ENCODE data around the gene ANKMY1. TPM values are rescaled to one million over a fixed set of nuclear protein-coding genes. Genes with fewer than 3 reads are reported as not detected.

ANKMY1 gene
- total RNA-seq, 4 donors from 2014 or later: 13.3 to 40.8 (median 22.0) TPM

- H3K4me3 ChIP-seq: no peak overlapping the region
- H3K9me3 ChIP-seq: no peaks in the 10 kb centered on the region
- intact Hi-C loops (cut with DNase I; ENCODE audit: low total_unique reads): no loop called here
- peaks cover under 1 to 10% of the 10 kb centered on the region in 2 donors for H3K4me1 ChIP-seq
- no peaks in the 10 kb centered on the region for H3K27me3 ChIP-seq
- DNase-seq: no peak
- peak overlapping the region in 1 of 2 donors; percentile 72 for H3K27ac ChIP-seq
- no peaks in the 10 kb centered on the region for H3K36me3 ChIP-seq
- no peak for TF ChIP-seq POLR2A (IDR thresholded peaks at IDR 0.05)
- TF ChIP-seq, protein P1, sequence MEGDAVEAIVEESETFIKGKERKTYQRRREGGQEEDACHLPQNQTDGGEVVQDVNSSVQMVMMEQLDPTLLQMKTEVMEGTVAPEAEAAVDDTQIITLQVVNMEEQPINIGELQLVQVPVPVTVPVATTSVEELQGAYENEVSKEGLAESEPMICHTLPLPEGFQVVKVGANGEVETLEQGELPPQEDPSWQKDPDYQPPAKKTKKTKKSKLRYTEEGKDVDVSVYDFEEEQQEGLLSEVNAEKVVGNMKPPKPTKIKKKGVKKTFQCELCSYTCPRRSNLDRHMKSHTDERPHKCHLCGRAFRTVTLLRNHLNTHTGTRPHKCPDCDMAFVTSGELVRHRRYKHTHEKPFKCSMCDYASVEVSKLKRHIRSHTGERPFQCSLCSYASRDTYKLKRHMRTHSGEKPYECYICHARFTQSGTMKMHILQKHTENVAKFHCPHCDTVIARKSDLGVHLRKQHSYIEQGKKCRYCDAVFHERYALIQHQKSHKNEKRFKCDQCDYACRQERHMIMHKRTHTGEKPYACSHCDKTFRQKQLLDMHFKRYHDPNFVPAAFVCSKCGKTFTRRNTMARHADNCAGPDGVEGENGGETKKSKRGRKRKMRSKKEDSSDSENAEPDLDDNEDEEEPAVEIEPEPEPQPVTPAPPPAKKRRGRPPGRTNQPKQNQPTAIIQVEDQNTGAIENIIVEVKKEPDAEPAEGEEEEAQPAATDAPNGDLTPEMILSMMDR (IDR thresholded peaks at IDR 0.05): no peak
Measured at GRCh38 chr2:240579071-240579762, 21.4 kb upstream of the ANKMY1 start.

- peaks cover 0 to 5% of the 10 kb centered on the region in 2 donors for H3K4me1 ChIP-seq
- no peak for DNase-seq
- TF ChIP-seq, protein P1 (IDR thresholded peaks at IDR 0.05): no peak
- no peak for TF ChIP-seq POLR2A (IDR thresholded peaks at IDR 0.05)
- H3K27ac ChIP-seq: no peak overlapping the region
- H3K9me3 ChIP-seq: no peaks in the 10 kb centered on the region
- H3K4me3 ChIP-seq: no peak overlapping the region
- intact Hi-C loops (cut with DNase I; ENCODE audit: low total_unique reads): no loop called here
- H3K36me3 ChIP-seq: no peaks in the 10 kb centered on the region
- no peaks in the 10 kb centered on the region for H3K27me3 ChIP-seq
Measured at GRCh38 chr2:240578488-240578887, 20.7 kb upstream of the ANKMY1 start.

- TF ChIP-seq POLR2A (IDR thresholded peaks at IDR 0.05): no peak
- TF ChIP-seq, protein P1 (IDR thresholded peaks at IDR 0.05): no peak
- no peaks in the 10 kb centered on the region for H3K36me3 ChIP-seq
- DNase-seq: no peak
- no peak overlapping the region for H3K4me3 ChIP-seq
- no peak overlapping the region for H3K27ac ChIP-seq
- H3K4me1 ChIP-seq: peaks cover 0 to 5% of the 10 kb centered on the region in 2 donors
- no peaks in the 10 kb centered on the region for H3K9me3 ChIP-seq
- no peaks in the 10 kb centered on the region for H3K27me3 ChIP-seq
- intact Hi-C loops (cut with DNase I; ENCODE audit: low total_unique reads): no loop called here
Measured at GRCh38 chr2:240578110-240578450, 20.3 kb upstream of the ANKMY1 start.

DNA sequence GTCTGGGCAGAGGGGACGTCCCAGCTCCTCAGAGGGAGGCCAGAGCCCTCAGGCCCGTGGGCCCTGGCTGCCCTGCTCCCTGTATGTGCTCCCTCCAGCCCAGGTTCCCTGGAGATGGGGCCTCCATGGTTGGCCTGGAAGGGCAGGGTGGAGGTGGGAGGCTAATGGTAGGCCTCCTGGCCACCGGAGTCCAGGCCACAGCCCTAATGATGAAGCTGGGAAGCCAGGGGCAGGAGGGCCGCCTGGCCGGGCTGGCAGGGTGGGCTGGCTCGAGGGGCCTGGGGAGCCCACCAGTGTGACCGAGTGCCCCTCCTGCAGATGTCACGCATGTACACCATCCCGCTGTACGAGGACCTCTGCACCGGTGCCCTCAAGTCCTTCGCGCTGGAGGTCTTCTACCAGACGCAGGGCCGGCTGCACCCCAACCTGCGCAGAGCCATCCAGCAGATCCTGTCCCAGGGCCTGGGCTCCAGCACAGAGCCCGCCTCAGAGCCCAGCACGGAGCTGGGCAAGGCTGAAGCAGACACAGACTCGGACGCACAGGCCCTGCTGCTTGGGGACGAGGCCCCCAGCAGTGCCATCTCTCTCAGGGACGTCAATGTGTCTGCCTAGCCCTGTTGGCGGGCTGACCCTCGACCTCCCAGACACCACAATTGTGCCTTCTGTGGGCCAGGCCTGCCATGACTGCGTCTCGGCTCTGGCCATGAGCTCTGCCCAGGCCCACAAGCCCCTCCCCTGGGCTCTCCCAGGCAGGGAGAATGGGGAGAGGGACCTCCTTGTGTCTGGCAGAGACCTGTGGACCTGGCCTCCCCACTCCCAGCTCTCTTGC is 19.7 kb upstream of the ANKMY1 start:
- intact Hi-C loops (cut with DNase I; ENCODE audit: low total_unique reads): no loop called here
- no peak overlapping the region for H3K4me3 ChIP-seq
- no peak for DNase-seq
- no peaks in the 10 kb centered on the region for H3K27me3 ChIP-seq
- peaks cover 0 to 5% of the 10 kb centered on the region in 2 donors for H3K4me1 ChIP-seq
- TF ChIP-seq, protein P1 (IDR thresholded peaks at IDR 0.05): no peak
- TF ChIP-seq POLR2A (IDR thresholded peaks at IDR 0.05): no peak
- H3K9me3 ChIP-seq: no peaks in the 10 kb centered on the region
- H3K27ac ChIP-seq: no peak overlapping the region
- H3K36me3 ChIP-seq: no peaks in the 10 kb centered on the region
